ENCODE data around the gene MED15. TPM values are rescaled to one million over a fixed set of nuclear protein-coding genes. Genes with fewer than 3 reads are reported as not detected.

The MED15 gene
- total RNA-seq, 1 donor from 2014 or later = 74.3 TPM

DNA sequence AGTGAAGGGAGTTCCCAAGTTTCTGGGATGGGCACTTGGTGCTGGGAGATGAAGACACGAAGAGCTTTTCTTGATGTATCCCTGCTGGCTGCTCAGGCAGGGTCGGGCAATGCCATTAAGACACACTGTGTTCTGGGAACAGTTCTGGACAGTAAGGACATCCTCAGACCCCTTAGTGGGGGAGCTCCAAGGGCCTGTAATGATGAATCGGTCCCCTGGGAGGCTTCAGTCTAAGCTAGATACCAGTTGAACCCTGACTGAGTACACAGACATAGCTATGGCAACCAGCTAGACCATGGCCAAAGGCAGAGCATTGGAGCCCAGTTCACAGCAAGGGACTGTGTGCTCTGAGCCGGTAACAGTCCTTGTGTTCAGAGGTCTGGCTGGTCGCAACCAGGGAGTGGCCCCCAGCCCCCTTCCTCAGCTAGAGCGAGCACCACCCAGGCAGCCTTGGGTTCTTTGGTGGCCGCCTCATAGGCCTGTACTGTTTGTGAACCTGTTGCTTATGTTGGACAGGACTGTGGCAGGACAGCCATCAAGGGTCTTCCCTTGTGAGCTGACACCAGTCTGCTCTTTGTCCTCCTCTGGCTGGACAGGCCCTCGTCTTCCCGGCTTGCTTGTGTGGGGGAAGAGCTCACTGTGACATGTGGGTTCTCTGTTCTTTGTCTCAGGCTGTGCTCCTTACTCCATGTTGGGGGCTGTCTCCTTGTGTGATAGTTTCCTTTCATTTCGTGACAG lies 25.0 kb downstream of the MED15 start:
- H3K27me3 ChIP-seq (ENCODE audit: control insufficient read depth, insufficient read depth, low read length) = no peaks in the 10 kb centered on the region
- H3K4me3 ChIP-seq (ENCODE audit: low read depth, low read length) = no peak overlapping the region
- TF ChIP-seq, protein P1, sequence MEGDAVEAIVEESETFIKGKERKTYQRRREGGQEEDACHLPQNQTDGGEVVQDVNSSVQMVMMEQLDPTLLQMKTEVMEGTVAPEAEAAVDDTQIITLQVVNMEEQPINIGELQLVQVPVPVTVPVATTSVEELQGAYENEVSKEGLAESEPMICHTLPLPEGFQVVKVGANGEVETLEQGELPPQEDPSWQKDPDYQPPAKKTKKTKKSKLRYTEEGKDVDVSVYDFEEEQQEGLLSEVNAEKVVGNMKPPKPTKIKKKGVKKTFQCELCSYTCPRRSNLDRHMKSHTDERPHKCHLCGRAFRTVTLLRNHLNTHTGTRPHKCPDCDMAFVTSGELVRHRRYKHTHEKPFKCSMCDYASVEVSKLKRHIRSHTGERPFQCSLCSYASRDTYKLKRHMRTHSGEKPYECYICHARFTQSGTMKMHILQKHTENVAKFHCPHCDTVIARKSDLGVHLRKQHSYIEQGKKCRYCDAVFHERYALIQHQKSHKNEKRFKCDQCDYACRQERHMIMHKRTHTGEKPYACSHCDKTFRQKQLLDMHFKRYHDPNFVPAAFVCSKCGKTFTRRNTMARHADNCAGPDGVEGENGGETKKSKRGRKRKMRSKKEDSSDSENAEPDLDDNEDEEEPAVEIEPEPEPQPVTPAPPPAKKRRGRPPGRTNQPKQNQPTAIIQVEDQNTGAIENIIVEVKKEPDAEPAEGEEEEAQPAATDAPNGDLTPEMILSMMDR (IDR thresholded peaks at IDR 0.05; ENCODE audit: insufficient read depth, low read length, poor library complexity, severe bottlenecking) = no peak
- no peak for DNase-seq (ENCODE audit: low read depth)
- peaks cover 3% of the 10 kb centered on the region for H3K36me3 ChIP-seq (ENCODE audit: control insufficient read depth, insufficient read depth, low read length)

DNA sequence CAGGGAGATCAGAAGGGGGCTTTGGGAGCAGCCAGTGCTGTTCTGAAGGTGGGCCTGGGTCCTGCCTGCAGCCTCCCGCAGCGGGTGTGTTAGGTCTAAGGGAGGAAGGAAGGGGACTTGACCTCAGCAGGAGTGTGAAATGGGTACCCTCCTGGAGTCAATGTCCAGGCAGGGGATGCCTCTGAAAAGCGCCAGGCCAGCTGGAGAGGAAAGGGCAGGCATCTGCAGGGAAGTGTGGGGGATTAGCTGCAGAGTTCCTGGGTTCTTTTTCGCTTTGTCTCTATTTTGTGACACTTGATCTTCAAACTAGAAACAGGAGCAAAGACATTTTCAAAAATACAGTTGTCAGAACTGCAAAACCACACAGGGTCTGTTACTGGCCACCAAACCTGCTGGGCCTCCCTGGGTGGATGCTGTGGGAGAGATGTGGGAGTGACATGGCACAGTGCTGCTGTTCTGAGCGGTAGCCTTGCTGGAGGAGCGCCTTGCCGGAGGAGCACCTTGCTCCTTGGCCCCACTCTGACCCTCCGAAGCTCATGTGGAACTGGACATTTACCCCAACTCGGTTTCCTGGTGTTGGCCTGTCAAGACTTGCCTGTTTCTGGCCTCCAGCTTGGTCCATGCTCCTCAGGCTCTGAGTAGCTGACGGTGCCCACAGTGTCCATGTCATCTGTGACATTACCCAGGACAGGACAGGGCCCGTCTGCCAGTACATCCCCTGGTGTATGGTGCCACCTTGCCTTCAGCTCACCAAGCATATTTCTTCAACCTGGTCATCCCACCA lies 25.9 kb downstream of the MED15 start:
- Histone ChIP-seq H3K36me3 (ENCODE audit: control insufficient read depth, insufficient read depth, low read length) (peaks cover 2% of the 10 kb centered on the region), H3K27me3 (ENCODE audit: control insufficient read depth, insufficient read depth, low read length) (no peaks in the 10 kb centered on the region), H3K4me3 (ENCODE audit: low read depth, low read length) (no peak overlapping the region)
- TF ChIP-seq, protein P1 (IDR thresholded peaks at IDR 0.05; ENCODE audit: insufficient read depth, low read length, poor library complexity, severe bottlenecking) = no peak
- no peak for DNase-seq (ENCODE audit: low read depth)

DNA sequence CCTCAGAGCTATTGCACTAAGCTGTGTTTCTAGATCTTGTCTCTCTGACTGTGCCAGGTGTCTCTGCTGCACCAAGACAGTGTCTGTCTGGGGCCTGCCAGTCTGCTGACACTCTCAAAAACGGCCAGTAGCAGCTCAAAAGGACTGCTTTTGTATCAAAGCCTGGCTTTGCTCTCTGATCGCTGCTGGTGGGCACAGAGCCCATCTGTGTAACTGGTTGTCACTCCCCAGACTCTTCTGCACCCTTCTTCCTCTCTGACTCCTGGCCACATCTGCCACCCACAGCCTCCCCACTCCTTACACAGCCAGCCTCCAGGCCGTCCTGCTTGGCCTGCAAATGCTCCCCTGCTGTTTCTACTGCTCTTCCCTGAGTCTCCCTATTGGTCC lies 26.5 kb downstream of the MED15 start:
- TF ChIP-seq, protein P1 (IDR thresholded peaks at IDR 0.05; ENCODE audit: insufficient read depth, low read length, poor library complexity, severe bottlenecking) = no peak
- no peaks in the 10 kb centered on the region for H3K27me3 ChIP-seq (ENCODE audit: control insufficient read depth, insufficient read depth, low read length)
- H3K4me3 ChIP-seq (ENCODE audit: low read depth, low read length) = no peak overlapping the region
- DNase-seq (ENCODE audit: low read depth) = no peak
- H3K36me3 ChIP-seq (ENCODE audit: control insufficient read depth, insufficient read depth, low read length) = no peaks in the 10 kb centered on the region

DNA sequence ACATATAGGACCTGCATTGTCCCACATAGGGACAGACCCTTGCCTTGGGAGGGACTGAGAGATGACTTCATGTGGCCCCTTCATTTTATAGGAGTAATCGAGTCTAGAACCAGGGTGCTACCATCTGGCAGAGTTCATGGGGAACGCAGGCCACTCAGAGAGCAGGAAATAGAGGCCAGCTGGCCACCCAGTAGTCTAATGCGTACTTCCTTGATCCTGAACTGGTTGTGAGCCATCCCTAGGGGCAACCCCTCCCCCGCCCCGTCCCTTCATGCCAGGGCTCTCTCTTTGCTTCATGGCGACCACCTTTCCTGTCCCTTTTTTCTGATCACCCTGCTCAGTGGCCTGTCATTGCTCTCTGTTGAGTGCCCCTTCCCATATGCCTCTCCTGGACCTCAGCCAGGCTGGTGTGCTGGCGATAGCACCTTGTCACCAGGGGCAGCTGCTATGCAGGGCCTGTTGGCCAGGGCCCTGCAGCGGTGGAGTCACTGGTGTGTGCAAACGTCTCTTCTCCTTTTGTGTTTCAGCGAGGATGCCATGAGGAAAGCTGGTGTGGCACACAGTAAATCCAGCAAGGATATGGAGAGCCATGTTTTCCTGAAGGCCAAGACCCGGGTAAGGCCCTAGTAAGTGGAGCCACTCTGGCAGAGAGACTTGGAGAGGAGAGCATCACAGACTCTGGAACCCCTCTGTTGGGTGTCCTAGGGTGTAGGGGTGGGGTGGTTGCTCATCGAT lies 29.3 kb downstream of the MED15 start:
- no peaks in the 10 kb centered on the region for H3K36me3 ChIP-seq (ENCODE audit: control insufficient read depth, insufficient read depth, low read length)
- TF ChIP-seq, protein P1 (IDR thresholded peaks at IDR 0.05; ENCODE audit: insufficient read depth, low read length, poor library complexity, severe bottlenecking) = no peak
- no peak for DNase-seq (ENCODE audit: low read depth)
- H3K4me3 ChIP-seq (ENCODE audit: low read depth, low read length) = no peak overlapping the region
- no peaks in the 10 kb centered on the region for H3K27me3 ChIP-seq (ENCODE audit: control insufficient read depth, insufficient read depth, low read length)

DNA sequence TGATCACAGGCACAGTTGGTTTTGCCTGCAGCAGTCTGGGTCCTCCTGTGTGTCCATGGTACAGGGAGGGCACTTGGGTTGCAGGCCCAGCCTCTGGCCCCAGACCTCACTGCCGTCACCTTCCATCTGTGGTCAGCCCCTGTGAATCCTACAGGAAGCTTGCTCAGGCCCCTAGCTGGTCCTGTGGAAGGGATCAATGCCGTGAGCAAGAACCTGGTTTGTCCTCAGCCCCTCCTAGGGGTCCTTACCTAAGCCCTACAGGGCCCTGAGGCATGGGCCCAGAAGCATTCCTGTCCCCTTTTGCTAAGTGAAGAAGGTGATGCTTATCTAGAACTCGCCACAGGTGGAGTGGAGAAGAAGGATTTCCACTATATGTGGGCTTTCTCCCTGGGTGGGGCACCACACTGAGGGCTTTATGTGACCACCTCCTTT lies 29.9 kb downstream of the MED15 start:
- Histone ChIP-seq H3K27me3 (ENCODE audit: control insufficient read depth, insufficient read depth, low read length) (no peaks in the 10 kb centered on the region), H3K36me3 (ENCODE audit: control insufficient read depth, insufficient read depth, low read length) (no peaks in the 10 kb centered on the region), H3K4me3 (ENCODE audit: low read depth, low read length) (no peak overlapping the region)
- DNase-seq (ENCODE audit: low read depth) = no peak
- TF ChIP-seq, protein P1 (IDR thresholded peaks at IDR 0.05; ENCODE audit: insufficient read depth, low read length, poor library complexity, severe bottlenecking) = no peak
